ENCODE data around the gene MKKS. TPM values are rescaled to one million over a fixed set of nuclear protein-coding genes. Genes with fewer than 3 reads are reported as not detected.

MKKS gene
- polyA plus RNA-seq, 2 of the 4 experiments (the other 2 are of a cell fraction), result 24.3 to 85.2 TPM

- TF ChIP-seq FOSL2 (IDR thresholded peaks at IDR 0.05) (no peak), FOSL2 (CRISPR knock-in tag; IDR thresholded peaks at IDR 0.05) (no peak), POLR2AphosphoS2 (conservative IDR thresholded peaks at IDR 0.05; ENCODE audit: low read length) (no peak), CBX2 (IDR thresholded peaks at IDR 0.05; ENCODE audit: borderline replicate concordance, low read depth) (no peak), BHLHE40 (IDR thresholded peaks at IDR 0.05; ENCODE audit: low read depth, low read length) (no peak), HMGXB4 (CRISPR knock-in tag; IDR thresholded peaks at IDR 0.05; ENCODE audit: borderline replicate concordance) (no peak), FOSB (CRISPR knock-in tag; IDR thresholded peaks at IDR 0.05) (no peak), JUNB (IDR thresholded peaks at IDR 0.05) (no peak), EHF (CRISPR knock-in tag; IDR thresholded peaks at IDR 0.05) (no peak), SREBF2 (IDR thresholded peaks at IDR 0.05) (no peak), HDAC2 (IDR thresholded peaks at IDR 0.05) (no peak)
- H3K4me3 ChIP-seq, result no peak overlapping the region
- 92% methylated on average over 5 of the region's 5 CpGs for WGBS (ENCODE audit: missing lambda C conversion rate)
- FAIRE-seq (peak; percentile 23), DNase-seq (ENCODE audit: low read depth in 1 of 2, low spot score in 1 of 2) (no peak), ATAC-seq (no peak)
- peaks cover 1% of the 10 kb centered on the region; the same call in 2 of the 3 replicates for H3K4me1 ChIP-seq
- H3K27ac ChIP-seq, result no peak overlapping the region
- no peak overlapping the region for H3K4me2 ChIP-seq
- CTCF ChIA-PET, result interaction anchor here (0.8 to 2.4 kb wide), 5 partner anchors 23 to 1062 kb away, joined by 3 to 11 read pairs (median 5); no protein-coding TSS in a partner anchor
- POLR2A ChIA-PET, result no interaction called here
- no peaks in the 10 kb centered on the region for H3K9me3 ChIP-seq
Measured at GRCh38 chr20:10481676-10482075, 47.7 kb upstream of the MKKS start.

- ATAC-seq, result peak; percentile 56 to 71; a peak in 3 of 6 replicates
- ChIA-PET CTCF (interaction anchor here (0.7 to 2.4 kb wide), 4 partner anchors 35 to 1065 kb away, joined by 3 to 6 read pairs (median 4); no protein-coding TSS in a partner anchor), POLR2A (no interaction called here)
- 77% methylated on average over 4 of the region's 4 CpGs for WGBS (ENCODE audit: missing lambda C conversion rate)
- H3K4me2 ChIP-seq, result no peak overlapping the region
- H3K4me3 ChIP-seq, result no peak overlapping the region
- DNase-seq (ENCODE audit: low read depth in 1 of 2, low spot score in 1 of 2), result peak in 1 of 2 experiments; percentile 42
- no peak overlapping the region for H3K27ac ChIP-seq
- FAIRE-seq, result no peak
- TF ChIP-seq NFE2L2 (conservative IDR thresholded peaks at IDR 0.05; ENCODE audit: low read length), result no peak
- TF ChIP-seq RARB (CRISPR knock-in tag; IDR thresholded peaks at IDR 0.05), result no peak
- TF ChIP-seq PBX3 (IDR thresholded peaks at IDR 0.05), result no peak
- no peak for TF ChIP-seq HOXA7 (CRISPR knock-in tag; IDR thresholded peaks at IDR 0.05)
- TF ChIP-seq EHMT2 (IDR thresholded peaks at IDR 0.05; ENCODE audit: low read depth), result no peak
- no peak for TF ChIP-seq BCL3 (IDR thresholded peaks at IDR 0.05)
- no peak for TF ChIP-seq MAX (IDR thresholded peaks at IDR 0.05)
- no peak for TF ChIP-seq HDAC2 (IDR thresholded peaks at IDR 0.05)
- no peak for TF ChIP-seq MAZ (IDR thresholded peaks at IDR 0.05; ENCODE audit: borderline replicate concordance, low read depth, low read length)
- TF ChIP-seq POLR2A (IDR thresholded peaks at IDR 0.05; ENCODE audit: low read length), result no peak
- TF ChIP-seq MAFK (IDR thresholded peaks at IDR 0.05; ENCODE audit: partially characterized antibody), result no peak
- TF ChIP-seq MYC (IDR thresholded peaks at IDR 0.05; ENCODE audit: borderline replicate concordance, low read length), result no peak
- TF ChIP-seq HOXB13 (CRISPR knock-in tag; IDR thresholded peaks at IDR 0.05; ENCODE audit: low read depth), result no peak
- TF ChIP-seq CBX8 (IDR thresholded peaks at IDR 0.05), result no peak
- TF ChIP-seq E2F6 (IDR thresholded peaks at IDR 0.05; ENCODE audit: borderline replicate concordance, low read depth), result no peak
- TF ChIP-seq KDM1A (IDR thresholded peaks at IDR 0.05; ENCODE audit: low read depth), result no peak
- no peak for TF ChIP-seq RAD21 (conservative IDR thresholded peaks at IDR 0.05 in 1 of 2, IDR thresholded peaks at IDR 0.05 in 1 of 2)
- peaks cover 11% of the 10 kb centered on the region for H3K4me1 ChIP-seq
- H3K9me3 ChIP-seq, result no peaks in the 10 kb centered on the region
Measured at GRCh38 chr20:10478930-10479329, 44.9 kb upstream of the MKKS start.
